Psoas muscle (tissue), 8 donors: ENCODE data around the gene PTGIR. TPM values are rescaled to one million over a fixed set of nuclear protein-coding genes. Genes with fewer than 3 reads are reported as not detected.

Source experiments
- ATAC-seq, 4 donors: fragments of 200-7000 bp; cut with Tn5 transposase; one replicate each; pipeline ENCODE4 v1.9.1; 2020; ENCODE audit warnings: moderate library complexity in 3 of 4, mild to moderate bottlenecking in 2 of 4
- DNase-seq, 2 donors: peaks; one replicate each; pipeline ENCODE4 v3.0.0-alpha.2; 2020
- H3K27ac ChIP-seq: fragments of 200-600 bp; one replicate; pipeline ENCODE4 v1.8.0; 2022
- H3K27me3 ChIP-seq, 3 donors: fragments of 200-600 bp in 1 of 3; one replicate each; pipeline versions ENCODE4 v1.6.1 to v1.8.0; 2013 to 2022; ENCODE audit warnings: low read length in 2 of 3, mild to moderate bottlenecking in 2 of 3, moderate library complexity in 1 of 3; ENCODE audit not compliant: insufficient read depth in 3 of 3
- H3K36me3 ChIP-seq, 2 donors: fragments of 200-600 bp in 1 of 2; one replicate each; pipeline versions ENCODE4 v1.6.1 to v1.8.0; 2013 to 2022; ENCODE audit warnings: low read depth in 1 of 2, mild to moderate bottlenecking in 1 of 2, moderate library complexity in 1 of 2; ENCODE audit not compliant: insufficient read depth in 1 of 2
- H3K4me1 ChIP-seq: fragments of 200-600 bp; one replicate; pipeline ENCODE4 v1.8.0; 2022
- H3K4me3 ChIP-seq: fragments of 200-600 bp; one replicate; pipeline ENCODE4 v1.8.0; 2022; ENCODE audit warnings: mild to moderate bottlenecking
- H3K9me3 ChIP-seq: fragments of 200-600 bp; one replicate; pipeline ENCODE4 v1.8.0; 2022
- WGBS, 3 donors: extraction: QIAGEN DNeasy Blood & Tissue Kit; methylation state at CpG; one replicate each; pipeline versions ENCODE4 v1.1.6 to v1.1.7; 2013; 5-methylcytosine and 5-hydroxymethylcytosine counted together
- intact Hi-C, 2 donors: fragments of 100-400 bp; cut with DNase I; formaldehyde crosslinking; loops; one replicate each; pipeline versions ENCODE4 v1.11.0 to v1.14.2; 2022
- polyA plus RNA-seq, 3 donors: library from polyadenylated mRNA; stranded (reverse); fragments of 200-250 nt; gene quantifications; one replicate each; pipeline ENCODE4 v1.2.3, GENCODE V29; 2013
- total RNA-seq, 4 donors: library from RNA; stranded (reverse); fragmentation: NEBNext Ultra II Directional in 2 of 4; extraction: Animal tissue kit (Norgen Biotek cat#: 25700) in 2 of 4; gene quantifications; one replicate each; pipeline versions ENCODE4 v1.2.1 to v1.2.4, GENCODE V29; 2021 to 2023
- TF ChIP-seq, protein P1 (sequence below): fragments of 200-600 bp; IDR thresholded peaks from one replicate; pipeline ENCODE4 v1.8.0; 2022; ENCODE audit warnings: antibody characterized with exemption
- donor health status: healthy with polysubstance abuse.
- donor health status: DM: no; HTN: no; CAD: no; lungs with moderate emphysema.
- donor health status: Bipolar disorder and iron deficiency.
- donor health status: healthy.
- donor health status: DM: yes; HTN: yes; CAD: no.
- donor health status: DM: no; HTN: no; CAD: no.
- donor health status: DM: no; HTN: no; CAD: no.
- donor health status: DM: yes; HTN: yes; CAD: no.

The PTGIR gene
- total and polyA plus RNA-seq, 7 donors: 0.74 to 7.0 (median 1.2) TPM

- DNase-seq: no peak
- H3K4me1 ChIP-seq: no peaks in the 10 kb centered on the region
- H3K27me3 ChIP-seq: no peaks in the 10 kb centered on the region
- H3K9me3 ChIP-seq: no peaks in the 10 kb centered on the region
- TF ChIP-seq, protein P1, sequence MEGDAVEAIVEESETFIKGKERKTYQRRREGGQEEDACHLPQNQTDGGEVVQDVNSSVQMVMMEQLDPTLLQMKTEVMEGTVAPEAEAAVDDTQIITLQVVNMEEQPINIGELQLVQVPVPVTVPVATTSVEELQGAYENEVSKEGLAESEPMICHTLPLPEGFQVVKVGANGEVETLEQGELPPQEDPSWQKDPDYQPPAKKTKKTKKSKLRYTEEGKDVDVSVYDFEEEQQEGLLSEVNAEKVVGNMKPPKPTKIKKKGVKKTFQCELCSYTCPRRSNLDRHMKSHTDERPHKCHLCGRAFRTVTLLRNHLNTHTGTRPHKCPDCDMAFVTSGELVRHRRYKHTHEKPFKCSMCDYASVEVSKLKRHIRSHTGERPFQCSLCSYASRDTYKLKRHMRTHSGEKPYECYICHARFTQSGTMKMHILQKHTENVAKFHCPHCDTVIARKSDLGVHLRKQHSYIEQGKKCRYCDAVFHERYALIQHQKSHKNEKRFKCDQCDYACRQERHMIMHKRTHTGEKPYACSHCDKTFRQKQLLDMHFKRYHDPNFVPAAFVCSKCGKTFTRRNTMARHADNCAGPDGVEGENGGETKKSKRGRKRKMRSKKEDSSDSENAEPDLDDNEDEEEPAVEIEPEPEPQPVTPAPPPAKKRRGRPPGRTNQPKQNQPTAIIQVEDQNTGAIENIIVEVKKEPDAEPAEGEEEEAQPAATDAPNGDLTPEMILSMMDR: no peak
- H3K36me3 ChIP-seq: no peaks in the 10 kb centered on the region
- intact Hi-C loops: no loop called here
- H3K4me3 ChIP-seq: no peak overlapping the region
- WGBS, 3 donors: 43 to 57% (median 48%) methylated on average over 5 of the region's 5 CpGs
- H3K27ac ChIP-seq: no peak overlapping the region
- no peak for ATAC-seq
These were observed 53.4 kb downstream of the PTGIR start for GRCh38 chr19:46571495-46571894.

Other genes with a start within 250 kb of the PTGIR start
- 1 to 10 TPM; 1.1 to 7.0 (median 2.4) TPM for gene CCDC8, start 211.5 kb downstream of the PTGIR start, total RNA-seq
- 1 to 10 TPM in 1 of 3 donors, under 1 TPM in 2; 0.51 to 1.6 (median 0.84) TPM for gene CCDC8, start 211.5 kb downstream of the PTGIR start, polyA plus RNA-seq
- not detected for gene PNMA8C, start 196.2 kb downstream of the PTGIR start, total RNA-seq
- under 1 TPM in 1 of 3 donors, not detected in 2; 0.01 TPM for gene PNMA8C, start 196.2 kb downstream of the PTGIR start, polyA plus RNA-seq
- gene PNMA8A, start 153.5 kb downstream of the PTGIR start, total RNA-seq: 1 to 10 TPM in 2 of 4 donors, under 1 TPM in 2; 0.48 to 3.8 (median 1.5) TPM
- gene PNMA8A, start 153.5 kb downstream of the PTGIR start, polyA plus RNA-seq: 1 to 10 TPM in 1 of 3 donors, under 1 TPM in 2; 0.11 to 2.2 (median 0.38) TPM
- under 1 TPM; 0.17 to 0.52 (median 0.43) TPM for gene PNMA8B, start 129.2 kb downstream of the PTGIR start, total RNA-seq
- gene PNMA8B, start 129.2 kb downstream of the PTGIR start, polyA plus RNA-seq: under 1 TPM; 0.16 to 0.43 (median 0.18) TPM
- gene CALM3, start 23.8 kb downstream of the PTGIR start, total RNA-seq: 100 to 1,000 TPM; 142 to 192 (median 175) TPM
- gene CALM3, start 23.8 kb downstream of the PTGIR start, polyA plus RNA-seq: 100 to 1,000 TPM; 120 to 145 (median 124) TPM
- not detected for gene GNG8, start 11.1 kb upstream of the PTGIR start, total RNA-seq
- not detected for gene GNG8, start 11.1 kb upstream of the PTGIR start, polyA plus RNA-seq
- 1 to 10 TPM in 3 of 4 donors, under 1 TPM in 1; 0.76 to 1.6 (median 1.1) TPM for gene DACT3, start 36.1 kb upstream of the PTGIR start, total RNA-seq
- gene DACT3, start 36.1 kb upstream of the PTGIR start, polyA plus RNA-seq: under 1 TPM; 0.44 to 0.66 (median 0.53) TPM
- gene PRKD2, start 92.0 kb upstream of the PTGIR start, total RNA-seq: 1 to 10 TPM; 6.3 to 9.1 (median 8.1) TPM
- gene PRKD2, start 92.0 kb upstream of the PTGIR start, polyA plus RNA-seq: 1 to 10 TPM; 4.0 to 6.9 (median 4.8) TPM
- 10 to 100 TPM; 14.4 to 24.5 (median 20.3) TPM for gene FKRP, start 121.0 kb upstream of the PTGIR start, total RNA-seq
- gene FKRP, start 121.0 kb upstream of the PTGIR start, polyA plus RNA-seq: 10 to 100 TPM; 11.6 to 15.0 (median 13.1) TPM
- gene STRN4, start 121.4 kb upstream of the PTGIR start, total RNA-seq: 10 to 100 TPM; 28.6 to 72.3 (median 40.6) TPM
- 10 to 100 TPM; 45.2 to 53.9 (median 46.2) TPM for gene STRN4, start 121.4 kb upstream of the PTGIR start, polyA plus RNA-seq
- gene SLC1A5, start 163.5 kb upstream of the PTGIR start, total RNA-seq: 10 to 100 TPM in 1 of 4 donors, 1 to 10 TPM in 3; 5.4 to 12.6 (median 8.2) TPM
- gene SLC1A5, start 163.5 kb upstream of the PTGIR start, polyA plus RNA-seq: 10 to 100 TPM in 1 of 3 donors, 1 to 10 TPM in 2; 3.2 to 10.3 (median 3.4) TPM
- gene AP2S1, start 225.8 kb upstream of the PTGIR start, total RNA-seq: 10 to 100 TPM; 72.5 to 87.4 (median 85.9) TPM
- gene AP2S1, start 225.8 kb upstream of the PTGIR start, polyA plus RNA-seq: 100 to 1,000 TPM in 1 of 3 donors, 10 to 100 TPM in 2; 63.0 to 121 (median 97.2) TPM
- gene ARHGAP35, start 235.9 kb upstream of the PTGIR start, total RNA-seq: 10 to 100 TPM; 26.0 to 44.9 (median 32.2) TPM
- 10 to 100 TPM in 2 of 3 donors, 1 to 10 TPM in 1; 10.0 to 50.6 (median 15.5) TPM for gene ARHGAP35, start 235.9 kb upstream of the PTGIR start, polyA plus RNA-seq